Fibroblast of lung (primary cell): Measurements from ENCODE around the gene KRT27. TPM values are rescaled to one million over a fixed set of nuclear protein-coding genes. Genes with fewer than 3 reads are reported as not detected.

Source experiments
- DNase-seq, 2 donors: peaks; one replicate each; pipeline versions ENCODE4 v3.0.0 to v3.0.0-alpha.2; 2010; ENCODE audit warnings: low read depth in 2 of 2
- H2AFZ ChIP-seq: 2 replicates; pipeline ENCODE4 v1.5.1; 2012; ENCODE audit warnings: low read length, control low read depth, inconsistent platforms
- H3K27ac ChIP-seq: 2 replicates; pipeline ENCODE4 v1.5.1; 2011; ENCODE audit warnings: low read length, control low read depth; ENCODE audit not compliant: insufficient read depth
- H3K27me3 ChIP-seq: 2 replicates; pipeline ENCODE4 v1.5.1; 2011; ENCODE audit warnings: mild to moderate bottlenecking, low read length; ENCODE audit not compliant: control insufficient read depth, insufficient read depth
- H3K36me3 ChIP-seq: 2 replicates; pipeline ENCODE4 v1.5.1; 2011; ENCODE audit warnings: low read length; ENCODE audit not compliant: control insufficient read depth, insufficient read depth
- H3K4me1 ChIP-seq: 2 replicates; pipeline ENCODE4 v1.5.1; 2011; ENCODE audit warnings: low read length; ENCODE audit not compliant: control insufficient read depth, insufficient read depth; ENCODE audit errors: extremely low read depth
- H3K4me2 ChIP-seq: 2 replicates; pipeline ENCODE4 v1.5.1; 2011; ENCODE audit warnings: low read length, control low read depth; ENCODE audit not compliant: insufficient read depth; ENCODE audit errors: extremely low read depth
- H3K4me3 ChIP-seq, 4 experiments: fragments of 200-600 bp in 1 of 4; sonication (generic) in 1 of 4; replicated peaks in 1 of 4; 2 replicates each; pipeline ENCODE4 v1.5.1; 2011 to 2016; ENCODE audit warnings: low read length in 4 of 4, low read depth in 3 of 4, mild to moderate bottlenecking in 3 of 4, control low read depth in 2 of 4, inconsistent platforms in 1 of 4, mixed read lengths in 1 of 4; ENCODE audit not compliant: insufficient read depth in 1 of 4; ENCODE audit errors: control extremely low read depth in 1 of 4
- H3K79me2 ChIP-seq: 2 replicates; pipeline ENCODE4 v1.5.1; 2012; ENCODE audit warnings: mild to moderate bottlenecking, low read length, inconsistent platforms; ENCODE audit not compliant: control insufficient read depth, insufficient read depth
- H3K9ac ChIP-seq: 2 replicates; pipeline ENCODE4 v1.5.1; 2011; ENCODE audit warnings: mild to moderate bottlenecking, low read length, control low read depth; ENCODE audit not compliant: insufficient read depth
- H3K9me3 ChIP-seq: 2 replicates; pipeline ENCODE4 v1.5.1; 2012; ENCODE audit warnings: low read depth, low read length; ENCODE audit not compliant: control insufficient read depth, insufficient read depth
- H4K20me1 ChIP-seq: 2 replicates; pipeline ENCODE4 v1.5.1; 2011; ENCODE audit warnings: low read length; ENCODE audit not compliant: control insufficient read depth, insufficient read depth; ENCODE audit errors: extremely low read depth
- EZH2 ChIP-seq: IDR thresholded peaks from 2 replicates; pipeline ENCODE4 v1.5.1; 2012; ENCODE audit warnings: low read length, control low read depth, mild to moderate bottlenecking; ENCODE audit errors: missing control alignments
- polyA plus RNA-seq, 2 donors: library from polyadenylated mRNA; depleted of rRNA in 1 of 2; stranded (reverse) in 1 of 2; unstranded in 1 of 2; fragments of >200 nt; gene quantifications; 2 replicates each; pipeline ENCODE4 v1.2.1, GENCODE V29; 2011 to 2012; ENCODE audit warnings: missing spikeins in 1 of 2
- total RNA-seq: library from RNA; depleted of rRNA; stranded (reverse); fragments of >200 nt; gene quantifications from 2 replicates; pipeline ENCODE4 v1.2.1, GENCODE V29; 2014
- TF ChIP-seq, protein P1 (sequence below), 2 donors: IDR thresholded peaks in 1 of 2; conservative IDR thresholded peaks in 1 of 2; 1 replicate in 1 of 2; 2 replicates in 1 of 2; pipeline ENCODE4 v1.5.1; 2011 to 2012; ENCODE audit warnings: low read length in 2 of 2, control low read depth in 1 of 2, inconsistent platforms in 1 of 2, low read depth in 1 of 2, mild to moderate bottlenecking in 1 of 2

Gene KRT27
- total and polyA plus RNA-seq, 2 donors (not counting 1 experiment from before 2014, with no cell fraction given) = not detected

DNA sequence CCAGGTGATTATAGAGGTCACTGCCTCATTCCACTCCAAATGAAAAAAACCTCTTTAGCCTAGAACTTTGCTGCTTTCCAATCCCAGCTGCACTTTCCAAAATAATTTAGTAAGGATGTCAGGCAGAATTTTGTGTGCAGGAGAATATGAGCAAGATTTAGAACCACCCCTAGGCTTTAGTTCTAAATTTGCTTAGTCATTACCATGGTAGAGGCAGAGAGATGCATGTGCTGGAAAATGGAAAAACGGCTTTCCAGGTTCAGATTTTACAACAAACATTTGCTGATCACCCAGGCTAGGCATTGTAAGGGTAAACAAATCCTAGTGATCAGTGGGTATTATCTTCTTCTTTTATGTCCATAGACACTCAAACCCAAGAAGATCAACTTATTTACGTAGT is 16.7 kb downstream of the KRT27 start:
- Histone ChIP-seq H3K36me3 (no peaks in the 10 kb centered on the region), H3K4me3 (no peak overlapping the region), H3K4me2 (no peak overlapping the region), H4K20me1 (no peaks in the 10 kb centered on the region), H3K9ac (no peak overlapping the region), H3K4me1 (no peaks in the 10 kb centered on the region), H2AFZ (no peak overlapping the region), H3K79me2 (no peaks in the 10 kb centered on the region), H3K9me3 (no peaks in the 10 kb centered on the region), H3K27me3 (peaks cover 3% of the 10 kb centered on the region), H3K27ac (no peak overlapping the region)
- TF ChIP-seq, protein P1, sequence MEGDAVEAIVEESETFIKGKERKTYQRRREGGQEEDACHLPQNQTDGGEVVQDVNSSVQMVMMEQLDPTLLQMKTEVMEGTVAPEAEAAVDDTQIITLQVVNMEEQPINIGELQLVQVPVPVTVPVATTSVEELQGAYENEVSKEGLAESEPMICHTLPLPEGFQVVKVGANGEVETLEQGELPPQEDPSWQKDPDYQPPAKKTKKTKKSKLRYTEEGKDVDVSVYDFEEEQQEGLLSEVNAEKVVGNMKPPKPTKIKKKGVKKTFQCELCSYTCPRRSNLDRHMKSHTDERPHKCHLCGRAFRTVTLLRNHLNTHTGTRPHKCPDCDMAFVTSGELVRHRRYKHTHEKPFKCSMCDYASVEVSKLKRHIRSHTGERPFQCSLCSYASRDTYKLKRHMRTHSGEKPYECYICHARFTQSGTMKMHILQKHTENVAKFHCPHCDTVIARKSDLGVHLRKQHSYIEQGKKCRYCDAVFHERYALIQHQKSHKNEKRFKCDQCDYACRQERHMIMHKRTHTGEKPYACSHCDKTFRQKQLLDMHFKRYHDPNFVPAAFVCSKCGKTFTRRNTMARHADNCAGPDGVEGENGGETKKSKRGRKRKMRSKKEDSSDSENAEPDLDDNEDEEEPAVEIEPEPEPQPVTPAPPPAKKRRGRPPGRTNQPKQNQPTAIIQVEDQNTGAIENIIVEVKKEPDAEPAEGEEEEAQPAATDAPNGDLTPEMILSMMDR (conservative IDR thresholded peaks at IDR 0.05 in 1 of 2, IDR thresholded peaks at IDR 0.05 in 1 of 2; ENCODE audit: low read depth in 1 of 2, low read length in 2 of 2) = no peak
- no peak for TF ChIP-seq EZH2
- no peak for DNase-seq

DNA sequence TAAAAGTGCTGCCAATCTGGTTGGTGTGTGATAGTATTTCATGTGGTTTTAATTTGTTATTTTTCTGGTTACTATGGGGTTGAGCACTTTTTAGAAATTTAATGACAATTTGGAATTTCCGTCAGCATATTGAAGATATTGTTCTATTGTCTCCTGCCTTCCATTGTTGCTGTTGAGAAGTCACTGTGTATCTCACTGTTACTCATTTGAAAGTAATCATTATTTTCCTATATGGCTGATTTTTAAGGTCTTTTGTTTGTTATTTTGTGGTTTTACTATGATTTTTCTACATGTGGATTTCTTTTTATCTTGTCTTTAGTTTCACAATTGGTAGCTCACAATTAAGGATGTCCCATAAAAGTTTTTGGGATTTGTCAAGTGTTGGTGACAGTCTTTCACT is 18.6 kb downstream of the KRT27 start:
- Histone ChIP-seq H3K4me3 (no peak overlapping the region), H3K9me3 (no peaks in the 10 kb centered on the region), H3K27ac (no peak overlapping the region), H3K79me2 (no peaks in the 10 kb centered on the region), H3K4me1 (no peaks in the 10 kb centered on the region), H3K36me3 (no peaks in the 10 kb centered on the region), H3K9ac (no peak overlapping the region), H2AFZ (no peak overlapping the region), H4K20me1 (no peaks in the 10 kb centered on the region), H3K27me3 (peaks cover 3% of the 10 kb centered on the region), H3K4me2 (no peak overlapping the region)
- no peak for TF ChIP-seq EZH2
- TF ChIP-seq, protein P1 (conservative IDR thresholded peaks at IDR 0.05 in 1 of 2, IDR thresholded peaks at IDR 0.05 in 1 of 2; ENCODE audit: low read depth in 1 of 2, low read length in 2 of 2) = no peak
- DNase-seq = no peak

DNA sequence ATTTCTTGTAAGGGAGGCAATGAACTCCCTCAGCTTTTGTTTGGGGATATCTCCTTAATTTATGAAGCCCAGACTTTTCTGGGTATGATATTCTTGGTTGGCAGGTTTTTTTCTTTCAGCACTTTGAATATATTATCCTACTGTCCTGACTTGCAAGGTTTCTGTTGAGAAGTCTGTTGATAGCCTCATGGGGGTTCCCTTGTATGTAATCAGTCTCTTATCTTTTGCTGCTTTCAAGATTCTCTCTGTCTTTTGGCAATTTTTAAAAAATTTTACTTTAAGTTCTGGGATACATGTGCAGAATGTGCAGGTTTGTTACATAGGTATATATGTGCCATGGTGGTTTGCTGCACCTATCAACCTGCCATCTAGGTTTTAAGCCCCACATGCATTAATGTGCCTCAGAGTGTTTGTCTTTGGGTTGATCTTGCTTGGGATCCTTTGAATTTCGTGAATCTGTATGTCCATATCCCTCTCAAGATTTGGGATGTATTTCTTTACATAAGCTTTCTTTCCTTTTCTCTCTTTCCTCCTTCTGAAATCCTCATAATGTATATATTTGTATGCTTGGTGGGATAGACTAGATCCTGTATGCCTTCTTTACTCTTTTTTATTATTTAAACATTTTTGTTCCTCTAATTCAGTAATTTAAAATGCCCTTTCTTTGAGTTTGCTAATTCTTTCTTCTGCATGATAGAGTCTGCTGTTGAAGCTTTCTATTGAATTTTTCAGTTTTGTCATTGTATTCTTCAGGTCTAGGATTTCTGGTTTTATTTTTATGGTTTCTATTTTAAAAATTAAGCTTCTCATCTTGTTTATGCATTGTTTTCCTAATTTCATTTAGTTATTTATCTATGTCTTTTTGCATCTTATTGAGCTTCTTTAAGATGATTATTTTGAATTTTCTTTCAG is 22.0 kb downstream of the KRT27 start:
- no peak for DNase-seq
- Histone ChIP-seq H4K20me1 (no peaks in the 10 kb centered on the region), H3K36me3 (no peaks in the 10 kb centered on the region), H3K4me1 (no peaks in the 10 kb centered on the region), H3K4me3 (no peak overlapping the region), H3K79me2 (no peaks in the 10 kb centered on the region), H3K9me3 (no peaks in the 10 kb centered on the region), H3K9ac (no peak overlapping the region), H3K4me2 (no peak overlapping the region), H2AFZ (no peak overlapping the region), H3K27ac (no peak overlapping the region), H3K27me3 (peaks cover 2% of the 10 kb centered on the region)
- TF ChIP-seq, protein P1 (conservative IDR thresholded peaks at IDR 0.05 in 1 of 2, IDR thresholded peaks at IDR 0.05 in 1 of 2; ENCODE audit: low read depth in 1 of 2, low read length in 2 of 2) = no peak
- no peak for TF ChIP-seq EZH2
